Measurements from ENCODE around the gene DCTD. TPM values are rescaled to one million over a fixed set of nuclear protein-coding genes. Genes with fewer than 3 reads are reported as not detected.

DCTD gene
- total and polyA plus RNA-seq, 2 experiments from 2014 or later: 39.3 to 40.3 TPM

DNA sequence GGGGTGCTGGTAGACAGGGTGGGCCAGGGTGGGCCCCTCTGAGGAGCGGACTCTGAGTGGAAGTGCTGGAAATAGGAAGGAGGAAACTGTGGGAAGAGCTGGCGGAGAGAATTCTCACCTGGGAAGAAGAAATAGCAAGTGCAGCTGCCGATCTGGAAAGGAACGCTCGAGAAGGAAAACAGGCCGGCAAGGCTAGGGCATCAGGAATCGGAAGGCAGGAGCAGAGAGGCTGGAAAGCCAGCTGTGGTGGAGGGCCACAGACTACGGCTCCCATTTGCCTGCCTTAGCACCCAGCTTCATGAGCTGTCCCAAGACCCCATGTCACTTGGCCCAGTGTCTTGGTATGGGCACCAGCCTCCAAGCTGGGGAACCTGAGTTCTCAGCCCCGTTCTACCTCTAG lies 37.3 kb downstream of the DCTD start (continued):
- TF ChIP-seq, protein P1, sequence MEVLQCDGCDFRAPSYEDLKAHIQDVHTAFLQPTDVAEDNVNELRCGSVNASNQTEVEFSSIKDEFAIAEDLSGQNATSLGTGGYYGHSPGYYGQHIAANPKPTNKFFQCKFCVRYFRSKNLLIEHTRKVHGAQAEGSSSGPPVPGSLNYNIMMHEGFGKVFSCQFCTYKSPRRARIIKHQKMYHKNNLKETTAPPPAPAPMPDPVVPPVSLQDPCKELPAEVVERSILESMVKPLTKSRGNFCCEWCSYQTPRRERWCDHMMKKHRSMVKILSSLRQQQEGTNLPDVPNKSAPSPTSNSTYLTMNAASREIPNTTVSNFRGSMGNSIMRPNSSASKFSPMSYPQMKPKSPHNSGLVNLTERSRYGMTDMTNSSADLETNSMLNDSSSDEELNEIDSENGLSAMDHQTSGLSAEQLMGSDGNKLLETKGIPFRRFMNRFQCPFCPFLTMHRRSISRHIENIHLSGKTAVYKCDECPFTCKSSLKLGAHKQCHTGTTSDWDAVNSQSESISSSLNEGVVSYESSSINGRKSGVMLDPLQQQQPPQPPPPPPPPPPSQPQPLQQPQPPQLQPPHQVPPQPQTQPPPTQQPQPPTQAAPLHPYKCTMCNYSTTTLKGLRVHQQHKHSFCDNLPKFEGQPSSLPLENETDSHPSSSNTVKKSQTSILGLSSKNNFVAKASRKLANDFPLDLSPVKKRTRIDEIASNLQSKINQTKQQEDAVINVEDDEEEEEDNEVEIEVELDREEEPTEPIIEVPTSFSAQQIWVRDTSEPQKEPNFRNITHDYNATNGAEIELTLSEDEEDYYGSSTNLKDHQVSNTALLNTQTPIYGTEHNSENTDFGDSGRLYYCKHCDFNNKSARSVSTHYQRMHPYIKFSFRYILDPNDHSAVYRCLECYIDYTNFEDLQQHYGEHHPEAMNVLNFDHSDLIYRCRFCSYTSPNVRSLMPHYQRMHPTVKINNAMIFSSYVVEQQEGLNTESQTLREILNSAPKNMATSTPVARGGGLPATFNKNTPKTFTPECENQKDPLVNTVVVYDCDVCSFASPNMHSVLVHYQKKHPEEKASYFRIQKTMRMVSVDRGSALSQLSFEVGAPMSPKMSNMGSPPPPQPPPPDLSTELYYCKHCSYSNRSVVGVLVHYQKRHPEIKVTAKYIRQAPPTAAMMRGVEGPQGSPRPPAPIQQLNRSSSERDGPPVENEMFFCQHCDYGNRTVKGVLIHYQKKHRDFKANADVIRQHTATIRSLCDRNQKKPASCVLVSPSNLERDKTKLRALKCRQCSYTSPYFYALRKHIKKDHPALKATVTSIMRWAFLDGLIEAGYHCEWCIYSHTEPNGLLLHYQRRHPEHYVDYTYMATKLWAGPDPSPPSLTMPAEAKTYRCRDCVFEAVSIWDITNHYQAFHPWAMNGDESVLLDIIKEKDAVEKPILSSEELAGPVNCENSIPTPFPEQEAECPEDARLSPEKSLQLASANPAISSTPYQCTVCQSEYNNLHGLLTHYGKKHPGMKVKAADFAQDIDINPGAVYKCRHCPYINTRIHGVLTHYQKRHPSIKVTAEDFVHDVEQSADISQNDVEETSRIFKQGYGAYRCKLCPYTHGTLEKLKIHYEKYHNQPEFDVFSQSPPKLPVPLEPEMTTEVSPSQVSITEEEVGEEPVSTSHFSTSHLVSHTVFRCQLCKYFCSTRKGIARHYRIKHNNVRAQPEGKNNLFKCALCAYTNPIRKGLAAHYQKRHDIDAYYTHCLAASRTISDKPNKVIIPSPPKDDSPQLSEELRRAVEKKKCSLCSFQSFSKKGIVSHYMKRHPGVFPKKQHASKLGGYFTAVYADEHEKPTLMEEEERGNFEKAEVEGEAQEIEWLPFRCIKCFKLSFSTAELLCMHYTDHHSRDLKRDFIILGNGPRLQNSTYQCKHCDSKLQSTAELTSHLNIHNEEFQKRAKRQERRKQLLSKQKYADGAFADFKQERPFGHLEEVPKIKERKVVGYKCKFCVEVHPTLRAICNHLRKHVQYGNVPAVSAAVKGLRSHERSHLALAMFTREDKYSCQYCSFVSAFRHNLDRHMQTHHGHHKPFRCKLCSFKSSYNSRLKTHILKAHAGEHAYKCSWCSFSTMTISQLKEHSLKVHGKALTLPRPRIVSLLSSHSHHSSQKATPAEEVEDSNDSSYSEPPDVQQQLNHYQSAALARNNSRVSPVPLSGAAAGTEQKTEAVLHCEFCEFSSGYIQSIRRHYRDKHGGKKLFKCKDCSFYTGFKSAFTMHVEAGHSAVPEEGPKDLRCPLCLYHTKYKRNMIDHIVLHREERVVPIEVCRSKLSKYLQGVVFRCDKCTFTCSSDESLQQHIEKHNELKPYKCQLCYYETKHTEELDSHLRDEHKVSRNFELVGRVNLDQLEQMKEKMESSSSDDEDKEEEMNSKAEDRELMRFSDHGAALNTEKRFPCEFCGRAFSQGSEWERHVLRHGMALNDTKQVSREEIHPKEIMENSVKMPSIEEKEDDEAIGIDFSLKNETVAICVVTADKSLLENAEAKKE (CRISPR knock-in tag; IDR thresholded peaks at IDR 0.05): no peak
- no peak for TF ChIP-seq ZNF114 (CRISPR knock-in tag; IDR thresholded peaks at IDR 0.05)
- no peak for TF ChIP-seq NANOG (IDR thresholded peaks at IDR 0.05; ENCODE audit: borderline replicate concordance)
- TF ChIP-seq, protein P2, sequence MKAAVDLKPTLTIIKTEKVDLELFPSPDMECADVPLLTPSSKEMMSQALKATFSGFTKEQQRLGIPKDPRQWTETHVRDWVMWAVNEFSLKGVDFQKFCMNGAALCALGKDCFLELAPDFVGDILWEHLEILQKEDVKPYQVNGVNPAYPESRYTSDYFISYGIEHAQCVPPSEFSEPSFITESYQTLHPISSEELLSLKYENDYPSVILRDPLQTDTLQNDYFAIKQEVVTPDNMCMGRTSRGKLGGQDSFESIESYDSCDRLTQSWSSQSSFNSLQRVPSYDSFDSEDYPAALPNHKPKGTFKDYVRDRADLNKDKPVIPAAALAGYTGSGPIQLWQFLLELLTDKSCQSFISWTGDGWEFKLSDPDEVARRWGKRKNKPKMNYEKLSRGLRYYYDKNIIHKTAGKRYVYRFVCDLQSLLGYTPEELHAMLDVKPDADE (IDR thresholded peaks at IDR 0.05): no peak

DNA sequence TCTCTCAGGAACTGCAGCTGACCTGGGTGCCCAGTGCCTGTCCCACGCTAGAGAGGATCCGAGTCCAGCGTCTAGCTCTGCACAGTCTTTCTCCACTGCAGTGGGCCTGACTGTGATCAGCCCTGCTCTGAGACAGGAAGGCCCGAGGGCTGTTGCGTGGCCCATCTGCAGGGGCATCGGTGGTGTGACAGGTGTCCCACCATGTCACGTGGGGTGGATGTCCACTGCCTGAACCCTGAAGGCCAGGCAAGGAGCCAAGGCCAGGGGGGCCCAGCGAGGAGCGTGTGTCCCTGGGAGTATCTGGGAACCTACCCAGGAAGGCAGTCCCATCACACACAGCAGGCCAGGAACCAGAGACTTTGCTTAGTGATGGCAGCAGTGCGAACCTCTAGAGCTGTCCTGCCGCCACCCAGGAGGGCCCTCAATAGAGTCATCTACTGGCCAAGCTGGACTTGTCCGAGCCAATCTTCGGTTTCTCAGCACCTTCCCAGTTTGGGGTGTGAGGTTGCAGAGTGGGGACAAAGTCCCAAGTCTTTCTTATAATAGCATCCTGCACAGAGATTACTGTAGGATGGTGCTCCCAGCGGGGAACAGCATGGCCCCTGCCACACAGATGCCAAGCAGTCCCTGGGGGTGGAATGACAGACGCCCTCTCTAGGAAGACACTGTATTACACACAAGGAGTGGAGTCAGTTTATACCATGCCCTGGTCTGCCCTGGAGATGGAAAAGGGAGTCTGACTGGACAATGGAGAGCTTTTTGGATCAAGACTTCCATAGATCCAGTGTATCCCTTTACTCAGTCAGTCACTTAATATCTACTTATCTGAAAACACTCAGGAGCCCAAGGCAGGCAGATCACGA lies 38.3 kb downstream of the DCTD start:
- Mint-ChIP-seq H3K27ac (no peak overlapping the region), H3K4me3 (no peak overlapping the region), H3K36me3 (ENCODE audit: low read depth) (peaks cover 18% of the 10 kb centered on the region), H3K4me1 (no peaks in the 10 kb centered on the region; the same call in 2 of the 3 replicates), H3K9me3 (peaks cover 4% of the 10 kb centered on the region; the same call in 2 of the 3 replicates), H3K27me3 (ENCODE audit: insufficient read depth, low read depth, poor library complexity) (peaks cover 7% of the 10 kb centered on the region)
- H2AFZ ChIP-seq: no peak overlapping the region
- no peaks in the 10 kb centered on the region for H3K27me3 ChIP-seq (ENCODE audit: insufficient read depth)
- no peak overlapping the region for H3K27ac ChIP-seq (ENCODE audit: low read depth)
- H4K20me1 ChIP-seq (replicated peaks; ENCODE audit: insufficient read depth): no peaks in the 10 kb centered on the region
- no peaks in the 10 kb centered on the region for H3F3A ChIP-seq (replicated peaks; ENCODE audit: low read depth)
- no peaks in the 10 kb centered on the region for H3K9me2 ChIP-seq (ENCODE audit: insufficient read depth)
- no peak for DNase-seq (ENCODE audit: low spot score)
- 0 out of 3 replicates have a peak, but pooled peaks have one; percentile 16 for ATAC-seq
- H3K79me2 ChIP-seq (replicated peaks; ENCODE audit: insufficient read depth): no peaks in the 10 kb centered on the region
- no peak overlapping the region for H3K4me2 ChIP-seq
- no peak overlapping the region for H3K4me3 ChIP-seq
- no peaks in the 10 kb centered on the region for H3K4me1 ChIP-seq (ENCODE audit: insufficient read depth)
- H3K36me3 ChIP-seq (ENCODE audit: insufficient read depth): no peaks in the 10 kb centered on the region
- TF ChIP-seq, protein P3, sequence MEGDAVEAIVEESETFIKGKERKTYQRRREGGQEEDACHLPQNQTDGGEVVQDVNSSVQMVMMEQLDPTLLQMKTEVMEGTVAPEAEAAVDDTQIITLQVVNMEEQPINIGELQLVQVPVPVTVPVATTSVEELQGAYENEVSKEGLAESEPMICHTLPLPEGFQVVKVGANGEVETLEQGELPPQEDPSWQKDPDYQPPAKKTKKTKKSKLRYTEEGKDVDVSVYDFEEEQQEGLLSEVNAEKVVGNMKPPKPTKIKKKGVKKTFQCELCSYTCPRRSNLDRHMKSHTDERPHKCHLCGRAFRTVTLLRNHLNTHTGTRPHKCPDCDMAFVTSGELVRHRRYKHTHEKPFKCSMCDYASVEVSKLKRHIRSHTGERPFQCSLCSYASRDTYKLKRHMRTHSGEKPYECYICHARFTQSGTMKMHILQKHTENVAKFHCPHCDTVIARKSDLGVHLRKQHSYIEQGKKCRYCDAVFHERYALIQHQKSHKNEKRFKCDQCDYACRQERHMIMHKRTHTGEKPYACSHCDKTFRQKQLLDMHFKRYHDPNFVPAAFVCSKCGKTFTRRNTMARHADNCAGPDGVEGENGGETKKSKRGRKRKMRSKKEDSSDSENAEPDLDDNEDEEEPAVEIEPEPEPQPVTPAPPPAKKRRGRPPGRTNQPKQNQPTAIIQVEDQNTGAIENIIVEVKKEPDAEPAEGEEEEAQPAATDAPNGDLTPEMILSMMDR (conservative IDR thresholded peaks at IDR 0.05; ENCODE audit: low read depth in 2 of 2): peak in 1 of 2 experiments; percentile 26; a peak in 2 of 4 replicates
